ENCODE data around the gene KCNH5.
"Not testable (repeated sequence)": the region's sequence is repeated elsewhere in the genome, so short reads cannot be mapped to it uniquely, and the experiment has no call there.

The KCNH5 gene

DNA sequence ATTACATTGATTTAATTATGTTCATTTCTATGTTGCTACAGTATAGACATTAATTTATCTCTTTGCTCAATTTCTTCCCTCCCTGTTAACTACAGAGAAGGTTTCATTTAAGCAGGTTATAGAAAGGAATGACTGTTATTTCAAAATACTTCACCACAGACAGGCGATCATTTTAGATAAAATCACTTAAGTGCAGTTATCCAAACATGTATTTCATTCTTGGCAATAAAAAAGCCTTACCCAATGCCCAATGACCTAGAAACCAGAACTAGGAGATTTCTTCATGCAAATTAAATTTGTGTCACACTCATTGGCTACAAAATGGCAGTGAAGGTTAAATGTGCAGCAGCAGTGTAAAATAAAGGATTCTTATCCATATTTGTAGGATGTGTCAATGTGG is 266.4 kb downstream of the KCNH5 start:
- H3K4me3 ChIP-seq (ENCODE audit: low read depth, low read length), result no peak overlapping the region
- DNase-seq (ENCODE audit: low read depth, low spot score), result peak; percentile 3
- in situ Hi-C loops (cut with HindIII; ENCODE audit: low sequenced_read_pairs), result no loop called here
- no peak for TF ChIP-seq CTCF (IDR thresholded peaks at IDR 0.05; ENCODE audit: low read depth, low read length)

DNA sequence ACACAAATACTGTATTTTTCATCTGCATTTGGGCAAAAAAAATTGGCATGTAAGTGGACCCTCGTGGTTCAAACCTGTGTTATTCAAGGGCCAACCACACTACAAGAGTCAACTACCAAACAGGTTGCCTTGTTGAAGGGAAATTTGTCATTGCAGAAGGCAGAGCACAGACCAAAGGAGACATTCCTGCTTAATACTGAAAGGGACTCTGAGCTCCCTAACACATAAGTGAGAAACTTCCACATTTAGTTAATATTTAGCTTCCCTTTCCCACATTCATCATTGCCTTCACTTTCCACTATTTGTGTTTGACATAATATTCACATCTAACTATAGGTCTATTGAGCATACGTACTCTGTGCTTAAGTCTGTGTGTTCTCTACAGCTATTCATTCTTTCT is 266.9 kb downstream of the KCNH5 start:
- no peak for DNase-seq (ENCODE audit: low read depth, low spot score)
- no peak for TF ChIP-seq CTCF (IDR thresholded peaks at IDR 0.05; ENCODE audit: low read depth, low read length)
- no peak overlapping the region for H3K4me3 ChIP-seq (ENCODE audit: low read depth, low read length)
- in situ Hi-C loops (cut with HindIII; ENCODE audit: low sequenced_read_pairs), result no loop called here

GRCh38 chr14:62777510-62777909 is 267.7 kb downstream of the KCNH5 start:
- DNase-seq (ENCODE audit: low read depth, low spot score), result no peak
- no peak for TF ChIP-seq CTCF (IDR thresholded peaks at IDR 0.05; ENCODE audit: low read depth, low read length)
- in situ Hi-C loops (cut with HindIII; ENCODE audit: low sequenced_read_pairs), result no loop called here
- H3K4me3 ChIP-seq (ENCODE audit: low read depth, low read length), result no peak overlapping the region

DNA sequence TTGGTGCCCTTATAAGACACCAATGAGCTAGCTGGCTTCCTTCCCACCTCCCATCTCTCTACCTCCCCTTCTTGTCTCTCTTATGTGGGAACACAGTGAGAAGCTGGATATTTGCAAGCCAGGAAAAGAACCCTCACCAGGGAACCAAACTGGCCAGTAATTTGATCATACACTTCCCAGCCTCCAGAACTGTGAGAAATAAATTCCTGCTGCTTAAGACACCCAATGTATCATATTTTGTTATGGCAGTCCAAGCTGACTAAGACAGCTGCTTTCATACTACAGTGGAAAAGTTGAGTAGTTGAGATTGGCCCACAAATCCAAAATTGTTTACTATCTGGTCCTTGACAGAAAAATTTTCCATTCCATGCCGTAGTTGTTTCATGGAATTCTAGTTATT is 269.0 kb downstream of the KCNH5 start:
- in situ Hi-C loops (cut with HindIII; ENCODE audit: low sequenced_read_pairs), result no loop called here
- DNase-seq (ENCODE audit: low read depth, low spot score), result no peak
- TF ChIP-seq CTCF (IDR thresholded peaks at IDR 0.05; ENCODE audit: low read depth, low read length), result no peak
- no peak overlapping the region for H3K4me3 ChIP-seq (ENCODE audit: low read depth, low read length)

DNA sequence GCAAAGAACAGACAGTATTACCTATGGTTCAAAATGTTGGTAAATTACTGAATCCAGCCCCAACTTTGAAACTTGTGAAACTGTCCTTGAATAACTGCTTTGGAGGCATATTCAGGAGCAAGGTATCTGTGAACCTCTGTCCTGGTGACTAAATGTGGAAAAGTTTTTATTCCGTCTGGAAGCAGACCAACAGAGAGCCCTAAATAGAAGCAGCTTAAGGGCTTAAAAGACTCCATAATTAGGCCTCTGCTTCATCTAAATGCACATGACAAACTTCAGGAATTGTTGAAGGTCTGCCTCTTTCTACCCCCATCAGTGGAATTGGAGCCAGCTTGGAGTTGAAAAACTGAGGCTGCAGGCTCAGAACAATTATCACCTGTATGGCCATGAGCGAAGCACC is 276.5 kb downstream of the KCNH5 start:
- in situ Hi-C loops (cut with HindIII; ENCODE audit: low sequenced_read_pairs), result no loop called here
- no peak for DNase-seq (ENCODE audit: low read depth, low spot score)
- TF ChIP-seq CTCF (IDR thresholded peaks at IDR 0.05; ENCODE audit: low read depth, low read length), result no peak
- H3K4me3 ChIP-seq (ENCODE audit: low read depth, low read length), result no peak overlapping the region

GRCh38 chr14:62763951-62764350 is 281.3 kb downstream of the KCNH5 start:
- in situ Hi-C loops (cut with HindIII; ENCODE audit: low sequenced_read_pairs), result no loop called here
- no peak for TF ChIP-seq CTCF (IDR thresholded peaks at IDR 0.05; ENCODE audit: low read depth, low read length)
- no peak overlapping the region for H3K4me3 ChIP-seq (ENCODE audit: low read depth, low read length)
- no peak for DNase-seq (ENCODE audit: low read depth, low spot score)

DNA sequence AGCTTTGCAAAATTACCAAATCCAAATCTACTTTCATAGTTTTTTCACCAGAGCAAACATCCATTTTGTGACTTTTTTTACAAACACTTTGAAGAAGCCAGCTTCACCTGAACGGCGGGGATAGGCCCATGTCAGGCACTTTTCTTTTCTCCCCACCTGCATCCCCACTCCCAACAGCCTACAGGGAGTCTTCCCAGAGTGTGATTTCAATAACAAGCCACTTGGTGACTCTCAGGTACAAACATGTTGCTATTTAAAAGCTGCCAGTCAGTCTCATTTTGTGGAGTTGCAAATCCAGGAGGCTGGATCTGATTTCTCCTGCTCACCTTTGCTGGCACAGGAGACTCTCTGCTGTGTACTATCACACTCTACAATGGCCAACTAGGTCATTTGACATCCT is 285.5 kb downstream of the KCNH5 start:
- DNase-seq (ENCODE audit: low read depth, low spot score), result no peak
- no peak for TF ChIP-seq CTCF (IDR thresholded peaks at IDR 0.05; ENCODE audit: low read depth, low read length)
- no peak overlapping the region for H3K4me3 ChIP-seq (ENCODE audit: low read depth, low read length)
- in situ Hi-C loops (cut with HindIII; ENCODE audit: low sequenced_read_pairs), result no loop called here

- H3K4me3 ChIP-seq (ENCODE audit: low read depth, low read length); DNase-seq (ENCODE audit: low read depth, low spot score); in situ Hi-C loops (cut with HindIII; ENCODE audit: low sequenced_read_pairs): not testable (repeated sequence)
These were observed 298.4 kb downstream of the KCNH5 start for GRCh38 chr14:62746881-62747280.

All from astrocyte of the spinal cord (primary cell).